K562 (cell line): ENCODE data around the gene DYRK1B. TPM values are rescaled to one million over a fixed set of nuclear protein-coding genes. Genes with fewer than 3 reads are reported as not detected.

Experiments used
- GMEB1 ChIP-seq: fragments of 250-450 bp; sonication (Bioruptor Pico); IDR thresholded peaks from 2 replicates; pipeline ENCODE4 v1.4.0; 2020; ENCODE audit warnings: mild to moderate bottlenecking
- HEY1 ChIP-seq: fragments of 250-450 bp; sonication (Bioruptor Pico); IDR thresholded peaks from 2 replicates; pipeline ENCODE4 v1.5.0; 2020; ENCODE audit warnings: mild to moderate bottlenecking, moderate library complexity, borderline replicate concordance
- NRF1 ChIP-seq, 2 experiments: fragments of 450-650 bp; IDR thresholded peaks in 1 of 2; conservative IDR thresholded peaks in 1 of 2; 2 replicates each; pipeline ENCODE4 v1.6.1; 2014; ENCODE audit warnings: mild to moderate bottlenecking in 2 of 2
- PHF8 ChIP-seq: fragments of 200-600 bp; sonication (generic); IDR thresholded peaks from 2 replicates; pipeline ENCODE4 v1.6.1; 2012; ENCODE audit warnings: mixed run types, mild to moderate bottlenecking, inconsistent platforms, low read length, moderate library complexity, borderline replicate concordance
- POU5F1 ChIP-seq: fragments of 150-350 bp; IDR thresholded peaks from 2 replicates; pipeline ENCODE4 v1.6.1; 2014; ENCODE audit warnings: borderline replicate concordance, low read length, low read depth, mild to moderate bottlenecking; ENCODE audit not compliant: partially characterized antibody
- STAG1 ChIP-seq: sonication (generic); formaldehyde crosslinking; IDR thresholded peaks from 2 replicates; pipeline ENCODE4 v1.5.0; 2020; ENCODE audit warnings: missing genetic modification reagents, borderline replicate concordance
- TAF9B ChIP-seq: fragments of 450-650 bp; IDR thresholded peaks from 2 replicates; pipeline ENCODE4 v1.6.1; 2018; ENCODE audit warnings: mild to moderate bottlenecking; ENCODE audit not compliant: partially characterized antibody
- XRCC4 ChIP-seq: IDR thresholded peaks from one replicate; pipeline ENCODE4 v1.6.1; 2011; ENCODE audit not compliant: insufficient read depth, insufficient read length; ENCODE audit errors: extremely low read depth
- ZNF77 ChIP-seq: fragments of 250-450 bp; sonication (Bioruptor Pico); IDR thresholded peaks from 2 replicates; pipeline ENCODE4 v1.5.0; 2020
- polyA plus RNA-seq, 8 experiments: library from polyadenylated mRNA; depleted of rRNA in 4 of 8; stranded (reverse) in 5 of 8; unstranded in 3 of 8; fragments of >200 nt; fragmentation: Nextera tagmentation in 2 of 8; fragmentation: Illumina TruSeq in 1 of 8; extraction: Ambion mirVana in 2 of 8; extraction: Trizol in 1 of 8; gene quantifications; 2 replicates each; pipeline versions ENCODE4 v1.2.1 to v1.2.3, GENCODE V29; 2011 to 2014; ENCODE audit warnings: inconsistent platforms in 1 of 8, missing spikeins in 1 of 8
- total RNA-seq, 7 experiments: library from RNA; depleted of rRNA in 6 of 7; stranded (reverse); fragments of >200 nt in 6 of 7; fragmentation: Illumina TruSeq in 2 of 7; extraction: Trizol in 2 of 7; gene quantifications; 2 replicates each; pipeline versions ENCODE4 v1.2.1 to v1.2.3, GENCODE V29; 2011 to 2021; ENCODE audit warnings: low replicate concordance in 1 of 7
- TF ChIP-seq, protein P1 (sequence below), 2 experiments: fragments of 450-650 bp in 1 of 2; sonication (generic) in 1 of 2; formaldehyde crosslinking in 1 of 2; IDR thresholded peaks; 2 replicates each; pipeline versions ENCODE4 v1.7.1 to v1.9.0; 2016 to 2022; ENCODE audit warnings: inconsistent platforms in 1 of 2, mild to moderate bottlenecking in 1 of 2, missing genetic modification reagents in 1 of 2

DYRK1B gene
- total and polyA plus RNA-seq, 9 of the 15 experiments (the other 6 are each of a cell fraction or from before 2014, with no cell fraction given), result 0.91 to 5.2 (median 1.5) TPM; not detected in 2

- TF ChIP-seq HEY1, result no peak
- TF ChIP-seq STAG1 (CRISPR knock-in tag), result no peak
- no peak for TF ChIP-seq TAF9B
- no peak for TF ChIP-seq PHF8
- TF ChIP-seq GMEB1, result peak; percentile 35; the same call in 1 of the 2 replicates
- TF ChIP-seq NRF1 (conservative IDR thresholded peaks at IDR 0.05 in 1 of 2, IDR thresholded peaks at IDR 0.05 in 1 of 2), result peak; percentile 99
- no peak for TF ChIP-seq XRCC4
- peak; percentile 23 for TF ChIP-seq POU5F1
- TF ChIP-seq ZNF77 (CRISPR knock-in tag), result no peak
- TF ChIP-seq, protein P1, sequence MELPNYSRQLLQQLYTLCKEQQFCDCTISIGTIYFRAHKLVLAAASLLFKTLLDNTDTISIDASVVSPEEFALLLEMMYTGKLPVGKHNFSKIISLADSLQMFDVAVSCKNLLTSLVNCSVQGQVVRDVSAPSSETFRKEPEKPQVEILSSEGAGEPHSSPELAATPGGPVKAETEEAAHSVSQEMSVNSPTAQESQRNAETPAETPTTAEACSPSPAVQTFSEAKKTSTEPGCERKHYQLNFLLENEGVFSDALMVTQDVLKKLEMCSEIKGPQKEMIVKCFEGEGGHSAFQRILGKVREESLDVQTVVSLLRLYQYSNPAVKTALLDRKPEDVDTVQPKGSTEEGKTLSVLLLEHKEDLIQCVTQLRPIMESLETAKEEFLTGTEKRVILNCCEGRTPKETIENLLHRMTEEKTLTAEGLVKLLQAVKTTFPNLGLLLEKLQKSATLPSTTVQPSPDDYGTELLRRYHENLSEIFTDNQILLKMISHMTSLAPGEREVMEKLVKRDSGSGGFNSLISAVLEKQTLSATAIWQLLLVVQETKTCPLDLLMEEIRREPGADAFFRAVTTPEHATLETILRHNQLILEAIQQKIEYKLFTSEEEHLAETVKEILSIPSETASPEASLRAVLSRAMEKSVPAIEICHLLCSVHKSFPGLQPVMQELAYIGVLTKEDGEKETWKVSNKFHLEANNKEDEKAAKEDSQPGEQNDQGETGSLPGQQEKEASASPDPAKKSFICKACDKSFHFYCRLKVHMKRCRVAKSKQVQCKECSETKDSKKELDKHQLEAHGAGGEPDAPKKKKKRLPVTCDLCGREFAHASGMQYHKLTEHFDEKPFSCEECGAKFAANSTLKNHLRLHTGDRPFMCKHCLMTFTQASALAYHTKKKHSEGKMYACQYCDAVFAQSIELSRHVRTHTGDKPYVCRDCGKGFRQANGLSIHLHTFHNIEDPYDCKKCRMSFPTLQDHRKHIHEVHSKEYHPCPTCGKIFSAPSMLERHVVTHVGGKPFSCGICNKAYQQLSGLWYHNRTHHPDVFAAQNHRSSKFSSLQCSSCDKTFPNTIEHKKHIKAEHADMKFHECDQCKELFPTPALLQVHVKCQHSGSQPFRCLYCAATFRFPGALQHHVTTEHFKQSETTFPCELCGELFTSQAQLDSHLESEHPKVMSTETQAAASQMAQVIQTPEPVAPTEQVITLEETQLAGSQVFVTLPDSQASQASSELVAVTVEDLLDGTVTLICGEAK (IDR thresholded peaks at IDR 0.05), result no peak
- TF ChIP-seq, protein P1 (CRISPR knock-in tag; IDR thresholded peaks at IDR 0.05), result no peak
These were observed 402 bp upstream of the DYRK1B start (continued) for GRCh38 chr19:39834287-39834841.
